Measurements from ENCODE around the gene DDX17. TPM values are rescaled to one million over a fixed set of nuclear protein-coding genes. Genes with fewer than 3 reads are reported as not detected.

The DDX17 gene
- total RNA-seq, 2 experiments from 2014 or later = 508 to 626 TPM

- Histone ChIP-seq H3K36me3 (ENCODE audit: insufficient read depth, low read length) (no peaks in the 10 kb centered on the region), H2AFZ (ENCODE audit: low read length) (no peak overlapping the region), H3K4me1 (ENCODE audit: insufficient read depth, low read length, poor library complexity, severe bottlenecking) (no peaks in the 10 kb centered on the region), H4K20me1 (ENCODE audit: insufficient read depth, low read length) (no peaks in the 10 kb centered on the region), H3K9me3 (ENCODE audit: low read length) (no peaks in the 10 kb centered on the region), H3K4me2 (ENCODE audit: low read length) (no peak overlapping the region), H3K27ac (ENCODE audit: low read depth, low read length, poor library complexity, severe bottlenecking) (no peak overlapping the region), H3K9me2 (ENCODE audit: insufficient read depth, low read length) (no peaks in the 10 kb centered on the region), H3K79me2 (ENCODE audit: insufficient read depth, low read depth, low read length) (no peaks in the 10 kb centered on the region), H3K4me3 (ENCODE audit: low read depth, low read length, poor library complexity, severe bottlenecking) (no peak overlapping the region)
- no peak for TF ChIP-seq CTCF (conservative IDR thresholded peaks at IDR 0.05; ENCODE audit: low read length)
- no peak for TF ChIP-seq EZH2phosphoT487 (IDR thresholded peaks at IDR 0.05; ENCODE audit: borderline replicate concordance, low read depth, low read length)
- DNase-seq (ENCODE audit: low spot score) = no peak
- intact Hi-C loops (cut with micrococcal nuclease; ENCODE audit: unreplicated experiment) = no loop called here
- CTCF ChIA-PET (ENCODE audit: unreplicated experiment) = no interaction called here
- BruUV-seq (replicated peaks) = no TSS peak
- POLR2A ChIA-PET = interaction anchor here (0.5 to 0.6 kb wide), 2 partner anchors 47 to 269 kb away, joined by 3 to 4 read pairs; no protein-coding TSS in a partner anchor
Measured at GRCh38 chr22:38453066-38453672, 52.9 kb downstream of the DDX17 start.

GRCh38 chr22:38452373-38453065, 53.6 kb downstream of the DDX17 start:
- CTCF ChIA-PET (ENCODE audit: unreplicated experiment) = no interaction called here
- Histone ChIP-seq H3K27ac (ENCODE audit: low read depth, low read length, poor library complexity, severe bottlenecking) (no peak overlapping the region), H3K9me3 (ENCODE audit: low read length) (no peaks in the 10 kb centered on the region), H3K79me2 (ENCODE audit: insufficient read depth, low read depth, low read length) (no peaks in the 10 kb centered on the region), H4K20me1 (ENCODE audit: insufficient read depth, low read length) (no peaks in the 10 kb centered on the region), H3K36me3 (ENCODE audit: insufficient read depth, low read length) (no peaks in the 10 kb centered on the region), H3K4me2 (ENCODE audit: low read length) (no peak overlapping the region), H3K9me2 (ENCODE audit: insufficient read depth, low read length) (no peaks in the 10 kb centered on the region), H2AFZ (ENCODE audit: low read length) (no peak overlapping the region), H3K4me1 (ENCODE audit: insufficient read depth, low read length, poor library complexity, severe bottlenecking) (no peaks in the 10 kb centered on the region), H3K4me3 (ENCODE audit: low read depth, low read length, poor library complexity, severe bottlenecking) (no peak overlapping the region)
- intact Hi-C loops (cut with micrococcal nuclease; ENCODE audit: unreplicated experiment) = no loop called here
- no peak for DNase-seq (ENCODE audit: low spot score)
- POLR2A ChIA-PET = no interaction called here
- BruUV-seq (replicated peaks) = no TSS peak
- TF ChIP-seq CTCF (conservative IDR thresholded peaks at IDR 0.05; ENCODE audit: low read length) = no peak
- no peak for TF ChIP-seq EZH2phosphoT487 (IDR thresholded peaks at IDR 0.05; ENCODE audit: borderline replicate concordance, low read depth, low read length)

GRCh38 chr22:38451864-38452263, 54.2 kb downstream of the DDX17 start:
- ChIA-PET CTCF (ENCODE audit: unreplicated experiment) (no interaction called here), POLR2A (no interaction called here)
- BruUV-seq (replicated peaks) = no TSS peak
- DNase-seq (ENCODE audit: low spot score) = no peak
- Histone ChIP-seq H3K36me3 (ENCODE audit: insufficient read depth, low read length) (no peaks in the 10 kb centered on the region), H3K79me2 (ENCODE audit: insufficient read depth, low read depth, low read length) (no peaks in the 10 kb centered on the region), H3K4me2 (ENCODE audit: low read length) (no peak overlapping the region), H3K27ac (ENCODE audit: low read depth, low read length, poor library complexity, severe bottlenecking) (no peak overlapping the region), H3K4me1 (ENCODE audit: insufficient read depth, low read length, poor library complexity, severe bottlenecking) (no peaks in the 10 kb centered on the region), H3K4me3 (ENCODE audit: low read depth, low read length, poor library complexity, severe bottlenecking) (no peak overlapping the region), H4K20me1 (ENCODE audit: insufficient read depth, low read length) (no peaks in the 10 kb centered on the region), H2AFZ (ENCODE audit: low read length) (no peak overlapping the region), H3K9me3 (ENCODE audit: low read length) (no peaks in the 10 kb centered on the region), H3K9me2 (ENCODE audit: insufficient read depth, low read length) (no peaks in the 10 kb centered on the region)
- TF ChIP-seq EZH2phosphoT487 (IDR thresholded peaks at IDR 0.05; ENCODE audit: borderline replicate concordance, low read depth, low read length) (no peak), CTCF (conservative IDR thresholded peaks at IDR 0.05; ENCODE audit: low read length) (no peak)
- intact Hi-C loops (cut with micrococcal nuclease; ENCODE audit: unreplicated experiment) = no loop called here
